Measurements from ENCODE around the gene SIRT3. TPM values are rescaled to one million over a fixed set of nuclear protein-coding genes. Genes with fewer than 3 reads are reported as not detected.

SIRT3 gene
- total and polyA plus RNA-seq, 2 of the 4 experiments (the other 2 are of a cell fraction) = 5.4 to 18.6 TPM

DNA sequence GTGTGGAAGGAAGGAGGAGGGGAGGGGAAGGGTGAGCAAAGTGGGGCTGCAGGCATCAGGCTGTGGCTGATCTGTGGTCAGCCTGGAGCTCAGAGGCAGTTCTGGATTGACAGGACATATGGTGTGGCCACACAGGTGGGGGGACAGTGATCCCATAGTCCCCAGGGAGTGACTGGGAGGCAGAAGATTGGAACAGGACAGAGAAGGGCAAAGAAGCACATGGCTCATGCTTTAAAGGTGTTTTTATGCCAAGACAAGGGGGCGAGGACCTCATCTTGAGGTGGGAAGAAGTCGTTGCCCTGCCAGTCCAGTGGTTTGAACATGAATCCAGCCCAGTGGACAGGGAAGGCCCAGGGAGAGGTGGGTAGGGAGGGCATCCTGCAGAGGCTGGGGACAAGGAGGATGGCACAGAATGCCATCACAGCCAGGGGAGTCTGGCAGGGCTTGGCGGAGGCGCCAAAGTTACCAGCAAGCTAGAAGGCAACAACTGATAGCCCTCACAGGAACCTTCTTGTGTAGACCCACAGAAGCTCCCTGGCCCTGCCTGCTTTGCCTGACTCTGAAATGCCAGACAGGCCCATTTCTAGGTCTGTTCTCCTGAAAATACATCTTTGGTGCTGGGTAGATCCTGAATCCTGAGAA is 32.1 kb downstream of the SIRT3 start:
- no peak overlapping the region for H3K14ac ChIP-seq (replicated peaks; ENCODE audit: low read depth, low read length)
- in situ Hi-C loops (cut with MboI; ENCODE audit: low sequenced_read_pairs) (no loop called here), intact Hi-C loops (cut with micrococcal nuclease) (no loop called here), dilution Hi-C loops (cut with HindIII; ENCODE audit: low sequenced_read_pairs, unreplicated experiment) (no loop called here)
- no peak overlapping the region for H2BK15ac ChIP-seq (ENCODE audit: low read depth, low read length)
- no peak for DNase-seq
- no peaks in the 10 kb centered on the region for H3K9me3 ChIP-seq (ENCODE audit: control insufficient read depth, insufficient read depth, low read length)
- H4K5ac ChIP-seq (ENCODE audit: low read depth, low read length) = no peak overlapping the region
- H2BK20ac ChIP-seq (ENCODE audit: low read depth, low read length) = no peak overlapping the region
- no TSS peak for BruUV-seq (replicated peaks)
- H3K23ac ChIP-seq (ENCODE audit: low read depth, low read length) = no peak overlapping the region
- H2BK120ac ChIP-seq (ENCODE audit: low read depth, low read length) = no peak overlapping the region
- H4K91ac ChIP-seq (ENCODE audit: insufficient read depth, low read depth, low read length) = no peak overlapping the region
- no peak overlapping the region for H3K18ac ChIP-seq (ENCODE audit: low read depth, low read length)
- no peak overlapping the region for H2AK5ac ChIP-seq (ENCODE audit: low read depth, low read length)
- ATAC-seq (ENCODE audit: low read depth) = no peak
- no peak overlapping the region for H2BK5ac ChIP-seq (ENCODE audit: low read depth, low read length, poor library complexity, severe bottlenecking)
- no peaks in the 10 kb centered on the region for H3K27me3 ChIP-seq (ENCODE audit: control insufficient read depth, insufficient read depth, low read length)
- no peak for TF ChIP-seq POLR2A (IDR thresholded peaks at IDR 0.05; ENCODE audit: low read depth, low read length)
- no peak for TF ChIP-seq RFX5 (IDR thresholded peaks at IDR 0.05; ENCODE audit: low read depth, low read length)
- TF ChIP-seq, protein P1, sequence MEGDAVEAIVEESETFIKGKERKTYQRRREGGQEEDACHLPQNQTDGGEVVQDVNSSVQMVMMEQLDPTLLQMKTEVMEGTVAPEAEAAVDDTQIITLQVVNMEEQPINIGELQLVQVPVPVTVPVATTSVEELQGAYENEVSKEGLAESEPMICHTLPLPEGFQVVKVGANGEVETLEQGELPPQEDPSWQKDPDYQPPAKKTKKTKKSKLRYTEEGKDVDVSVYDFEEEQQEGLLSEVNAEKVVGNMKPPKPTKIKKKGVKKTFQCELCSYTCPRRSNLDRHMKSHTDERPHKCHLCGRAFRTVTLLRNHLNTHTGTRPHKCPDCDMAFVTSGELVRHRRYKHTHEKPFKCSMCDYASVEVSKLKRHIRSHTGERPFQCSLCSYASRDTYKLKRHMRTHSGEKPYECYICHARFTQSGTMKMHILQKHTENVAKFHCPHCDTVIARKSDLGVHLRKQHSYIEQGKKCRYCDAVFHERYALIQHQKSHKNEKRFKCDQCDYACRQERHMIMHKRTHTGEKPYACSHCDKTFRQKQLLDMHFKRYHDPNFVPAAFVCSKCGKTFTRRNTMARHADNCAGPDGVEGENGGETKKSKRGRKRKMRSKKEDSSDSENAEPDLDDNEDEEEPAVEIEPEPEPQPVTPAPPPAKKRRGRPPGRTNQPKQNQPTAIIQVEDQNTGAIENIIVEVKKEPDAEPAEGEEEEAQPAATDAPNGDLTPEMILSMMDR (conservative IDR thresholded peaks at IDR 0.05; ENCODE audit: low read depth, low read length) = no peak
- TF ChIP-seq, protein P2, sequence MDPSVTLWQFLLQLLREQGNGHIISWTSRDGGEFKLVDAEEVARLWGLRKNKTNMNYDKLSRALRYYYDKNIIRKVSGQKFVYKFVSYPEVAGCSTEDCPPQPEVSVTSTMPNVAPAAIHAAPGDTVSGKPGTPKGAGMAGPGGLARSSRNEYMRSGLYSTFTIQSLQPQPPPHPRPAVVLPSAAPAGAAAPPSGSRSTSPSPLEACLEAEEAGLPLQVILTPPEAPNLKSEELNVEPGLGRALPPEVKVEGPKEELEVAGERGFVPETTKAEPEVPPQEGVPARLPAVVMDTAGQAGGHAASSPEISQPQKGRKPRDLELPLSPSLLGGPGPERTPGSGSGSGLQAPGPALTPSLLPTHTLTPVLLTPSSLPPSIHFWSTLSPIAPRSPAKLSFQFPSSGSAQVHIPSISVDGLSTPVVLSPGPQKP (IDR thresholded peaks at IDR 0.05; ENCODE audit: borderline replicate concordance, low read depth, low read length) = no peak
- TF ChIP-seq RAD21 (IDR thresholded peaks at IDR 0.05; ENCODE audit: low read length) = no peak
- no peak for TF ChIP-seq NFE2L2 (IDR thresholded peaks at IDR 0.05; ENCODE audit: low read depth, low read length)
- no peak for TF ChIP-seq CEBPB (IDR thresholded peaks at IDR 0.05; ENCODE audit: low read depth, low read length)
- no peak for TF ChIP-seq RCOR1 (IDR thresholded peaks at IDR 0.05; ENCODE audit: insufficient replicate concordance, low read length)
- TF ChIP-seq BHLHE40 (IDR thresholded peaks at IDR 0.05; ENCODE audit: low read depth, low read length) = no peak
- no peak for TF ChIP-seq SMC3 (IDR thresholded peaks at IDR 0.05; ENCODE audit: low read depth, low read length)
- TF ChIP-seq, protein P3, sequence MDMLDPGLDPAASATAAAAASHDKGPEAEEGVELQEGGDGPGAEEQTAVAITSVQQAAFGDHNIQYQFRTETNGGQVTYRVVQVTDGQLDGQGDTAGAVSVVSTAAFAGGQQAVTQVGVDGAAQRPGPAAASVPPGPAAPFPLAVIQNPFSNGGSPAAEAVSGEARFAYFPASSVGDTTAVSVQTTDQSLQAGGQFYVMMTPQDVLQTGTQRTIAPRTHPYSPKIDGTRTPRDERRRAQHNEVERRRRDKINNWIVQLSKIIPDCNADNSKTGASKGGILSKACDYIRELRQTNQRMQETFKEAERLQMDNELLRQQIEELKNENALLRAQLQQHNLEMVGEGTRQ (IDR thresholded peaks at IDR 0.05; ENCODE audit: low read depth, low read length) = no peak
- no peak for TF ChIP-seq MAFK (IDR thresholded peaks at IDR 0.05; ENCODE audit: low read depth, low read length)
- no peak for TF ChIP-seq MXI1 (IDR thresholded peaks at IDR 0.05; ENCODE audit: borderline replicate concordance, low read depth, low read length)
- no peak for TF ChIP-seq CHD1 (IDR thresholded peaks at IDR 0.05; ENCODE audit: low read depth, low read length)
- no peak for TF ChIP-seq FOS (IDR thresholded peaks at IDR 0.05; ENCODE audit: low read depth, low read length)
- TF ChIP-seq MAZ (IDR thresholded peaks at IDR 0.05; ENCODE audit: borderline replicate concordance, low read depth, low read length) = no peak
- H2AK9ac ChIP-seq (replicated peaks; ENCODE audit: low read depth, low read length, poor library complexity) = no peak overlapping the region
- H3K4me3 ChIP-seq (ENCODE audit: insufficient read depth, low read depth, low read length) = no peak overlapping the region
- H3K27ac ChIP-seq (ENCODE audit: insufficient read depth, low read length) = no peak overlapping the region
- peaks cover 70% of the 10 kb centered on the region for H4K20me1 ChIP-seq (ENCODE audit: insufficient read depth, low read length)
- CTCF ChIA-PET = interaction anchor here (0.6 kb wide), 1 partner anchor 97 kb away, joined by 3 read pairs; no protein-coding TSS in a partner anchor
- H3K36me3 ChIP-seq (ENCODE audit: control insufficient read depth, insufficient read depth, low read length) = peaks cover 45% of the 10 kb centered on the region
- H3K4ac ChIP-seq (ENCODE audit: low read depth, low read length) = no peak overlapping the region
- WGBS, 2 experiments (ENCODE audit: extremely low coverage in 2 of 2, insufficient read length in 1 of 2) = 93% methylated on average over 3 of the region's 4 CpGs; no CpG with 5 or more reads in 1 of the 2 experiments
- POLR2A ChIA-PET (ENCODE audit: unreplicated experiment) = no interaction called here
- H3K9me1 ChIP-seq (ENCODE audit: insufficient read depth, low read length) = peaks cover 28% of the 10 kb centered on the region
- H3K9ac ChIP-seq (ENCODE audit: low read depth, low read length) = no peak overlapping the region
- no peak overlapping the region for H3K56ac ChIP-seq (ENCODE audit: extremely low read depth, insufficient read depth, low read length)
- peaks cover 31 to 76% of the 10 kb centered on the region in 2 experiments; a peak in 3 of 4 replicates for H3K79me1 ChIP-seq (ENCODE audit: low read depth in 1 of 2, low read length in 2 of 2)
- H4K8ac ChIP-seq (ENCODE audit: low read depth in 2 of 2, low read length in 2 of 2) = no peak overlapping the region
- H2AFZ ChIP-seq (replicated peaks; ENCODE audit: low read length, poor library complexity) = no peak overlapping the region
- peaks cover 9% of the 10 kb centered on the region; the same call in 1 of the 2 replicates for H3K4me1 ChIP-seq (ENCODE audit: control insufficient read depth, insufficient read depth, low read length)
- H3K4me2 ChIP-seq (ENCODE audit: low read depth, low read length) = no peak overlapping the region

Measured in IMR-90 (cell line).